ENCODE measurements around the gene TMEM97.

- TF ChIP-seq GATA2 (IDR thresholded peaks at IDR 0.05; ENCODE audit: low read depth, low read length) (no peak), GATA3 (IDR thresholded peaks at IDR 0.05; ENCODE audit: low read depth, low read length) (no peak)
Measured at GRCh38 chr17:28338056-28338768, 19.2 kb downstream of the TMEM97 start.
